Activated T-cell treated with anti-CD3 and anti-CD28 coated beads for 24 hours (primary cell): ENCODE data around the gene SHC3.

Experiments
- DNase-seq: peaks from one replicate; pipeline ENCODE4 v3.0.0-alpha.2; 2020; ENCODE audit warnings: low read depth

Gene SHC3

GRCh38 chr9:89186960-89187359, 8.3 kb upstream of the SHC3 start:
- no peak for DNase-seq

GRCh38 chr9:89185980-89186379, 7.4 kb upstream of the SHC3 start:
- no peak for DNase-seq

- no peak for DNase-seq
Observed at GRCh38 chr9:89183146-89183545, 4.5 kb upstream of the SHC3 start.

GRCh38 chr9:89182369-89182768, 3.8 kb upstream of the SHC3 start:
- DNase-seq: no peak

GRCh38 chr9:89179895-89180734, 1.5 kb upstream of the SHC3 start:
- peak; percentile 34 for DNase-seq

GRCh38 chr9:89179540-89179894, 899 bp upstream of the SHC3 start:
- no peak for DNase-seq

GRCh38 chr9:89178830-89179539, 367 bp upstream of the SHC3 start:
- DNase-seq: no peak

- DNase-seq: no peak
Observed at GRCh38 chr9:89177012-89177943, 1.3 kb downstream of the SHC3 start.

GRCh38 chr9:89175828-89176261, 2.8 kb downstream of the SHC3 start:
- DNase-seq: no peak

GRCh38 chr9:89174291-89174690, 4.3 kb downstream of the SHC3 start:
- no peak for DNase-seq

GRCh38 chr9:89173072-89173471, 5.5 kb downstream of the SHC3 start:
- no peak for DNase-seq

GRCh38 chr9:89172398-89172797, 6.2 kb downstream of the SHC3 start:
- no peak for DNase-seq

GRCh38 chr9:89171693-89172092, 6.9 kb downstream of the SHC3 start:
- DNase-seq: no peak

- DNase-seq: no peak
Observed at GRCh38 chr9:89171231-89171630, 7.4 kb downstream of the SHC3 start.

- DNase-seq: no peak
Observed at GRCh38 chr9:89168901-89169813, 9.5 kb downstream of the SHC3 start.

- DNase-seq: no peak
Observed at GRCh38 chr9:89167788-89168187, 10.8 kb downstream of the SHC3 start.

- DNase-seq: no peak
Observed at GRCh38 chr9:89166852-89167251, 11.8 kb downstream of the SHC3 start.

- no peak for DNase-seq
Observed at GRCh38 chr9:89165880-89166279, 12.7 kb downstream of the SHC3 start.

GRCh38 chr9:89165341-89165740, 13.3 kb downstream of the SHC3 start:
- no peak for DNase-seq

- DNase-seq: no peak
Observed at GRCh38 chr9:89161221-89161620, 17.4 kb downstream of the SHC3 start.

GRCh38 chr9:89160806-89161205, 17.8 kb downstream of the SHC3 start:
- DNase-seq: no peak
